GM13977 (cell line): ENCODE results near the gene CD8A.
"Not testable (repeated sequence)": the region's sequence is repeated elsewhere in the genome, so short reads cannot be mapped to it uniquely, and the experiment has no call there.

Experiments used
- DNase-seq: peaks from one replicate; pipeline ENCODE4 v3.0.0; 2012; ENCODE audit warnings: low spot score
- in situ Hi-C: fragments of 300-500 bp; cut with MboI; formaldehyde crosslinking; loops from one replicate; pipeline ENCODE4 v1.12.0; 2022; ENCODE audit warnings: low sequenced_read_pairs, low pct_unique_long_range_greater_than_20kb, mixed read lengths, inconsistent platforms; ENCODE audit not compliant: unreplicated experiment
- TF ChIP-seq, protein P1 (sequence below): IDR thresholded peaks from 2 replicates; pipeline ENCODE4 v1.5.1; 2012; ENCODE audit warnings: mild to moderate bottlenecking, control low read depth; ENCODE audit not compliant: insufficient read depth; ENCODE audit errors: extremely low read depth, missing control alignments

Gene CD8A

DNA sequence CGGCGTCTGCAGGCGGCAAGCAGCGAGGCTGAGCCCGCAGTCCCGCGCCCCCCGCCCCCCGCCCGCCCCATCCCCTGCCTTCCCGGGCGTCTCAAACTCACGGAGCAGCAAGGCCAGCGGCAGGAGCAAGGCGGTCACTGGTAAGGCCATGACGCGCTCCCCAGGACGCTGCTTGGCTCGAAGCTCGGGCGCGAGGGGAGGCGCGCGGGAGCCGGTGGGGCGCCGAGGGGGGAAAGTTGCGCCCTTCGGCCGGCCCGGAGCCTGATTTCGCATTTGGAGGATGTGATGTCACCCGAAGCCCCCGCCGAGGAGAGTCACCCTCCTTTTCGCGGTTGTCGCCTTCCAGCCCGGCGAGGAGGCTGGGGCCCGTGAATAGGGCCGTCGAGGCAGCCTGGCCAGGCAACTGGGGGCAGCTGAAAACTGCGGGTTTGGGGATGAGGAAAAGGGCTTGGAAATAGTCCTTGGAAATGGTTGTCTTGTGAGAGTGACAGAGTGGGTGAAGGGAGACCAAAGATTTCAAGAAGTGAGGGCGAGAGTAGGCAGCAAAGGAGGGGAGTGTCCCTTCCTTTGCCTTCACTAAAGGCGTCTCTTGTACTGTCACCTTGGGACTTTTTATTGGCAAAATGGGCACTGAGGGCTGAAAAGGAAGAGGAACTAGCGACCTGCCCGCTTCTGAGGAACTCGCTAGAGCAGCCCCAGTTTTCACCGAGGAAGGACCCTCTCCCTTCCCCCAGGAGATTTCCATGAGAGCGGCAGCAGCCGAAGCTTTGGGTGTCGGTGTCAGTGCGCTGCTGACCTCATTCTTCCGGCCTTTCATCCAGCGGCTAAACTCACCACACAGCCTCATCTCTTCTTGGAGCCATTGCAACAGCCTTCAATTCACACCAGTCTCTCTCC lies at the start of gene CD8A:
Gene CD8A, minus strand, starts transcription at position 238 of the 897 bp plus-strand sequence. Its CDS starts 88 bp downstream, at position 150.
- peak; percentile 62 for DNase-seq
- TF ChIP-seq, protein P1, sequence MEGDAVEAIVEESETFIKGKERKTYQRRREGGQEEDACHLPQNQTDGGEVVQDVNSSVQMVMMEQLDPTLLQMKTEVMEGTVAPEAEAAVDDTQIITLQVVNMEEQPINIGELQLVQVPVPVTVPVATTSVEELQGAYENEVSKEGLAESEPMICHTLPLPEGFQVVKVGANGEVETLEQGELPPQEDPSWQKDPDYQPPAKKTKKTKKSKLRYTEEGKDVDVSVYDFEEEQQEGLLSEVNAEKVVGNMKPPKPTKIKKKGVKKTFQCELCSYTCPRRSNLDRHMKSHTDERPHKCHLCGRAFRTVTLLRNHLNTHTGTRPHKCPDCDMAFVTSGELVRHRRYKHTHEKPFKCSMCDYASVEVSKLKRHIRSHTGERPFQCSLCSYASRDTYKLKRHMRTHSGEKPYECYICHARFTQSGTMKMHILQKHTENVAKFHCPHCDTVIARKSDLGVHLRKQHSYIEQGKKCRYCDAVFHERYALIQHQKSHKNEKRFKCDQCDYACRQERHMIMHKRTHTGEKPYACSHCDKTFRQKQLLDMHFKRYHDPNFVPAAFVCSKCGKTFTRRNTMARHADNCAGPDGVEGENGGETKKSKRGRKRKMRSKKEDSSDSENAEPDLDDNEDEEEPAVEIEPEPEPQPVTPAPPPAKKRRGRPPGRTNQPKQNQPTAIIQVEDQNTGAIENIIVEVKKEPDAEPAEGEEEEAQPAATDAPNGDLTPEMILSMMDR: no peak
- in situ Hi-C loops: no loop called here

DNA sequence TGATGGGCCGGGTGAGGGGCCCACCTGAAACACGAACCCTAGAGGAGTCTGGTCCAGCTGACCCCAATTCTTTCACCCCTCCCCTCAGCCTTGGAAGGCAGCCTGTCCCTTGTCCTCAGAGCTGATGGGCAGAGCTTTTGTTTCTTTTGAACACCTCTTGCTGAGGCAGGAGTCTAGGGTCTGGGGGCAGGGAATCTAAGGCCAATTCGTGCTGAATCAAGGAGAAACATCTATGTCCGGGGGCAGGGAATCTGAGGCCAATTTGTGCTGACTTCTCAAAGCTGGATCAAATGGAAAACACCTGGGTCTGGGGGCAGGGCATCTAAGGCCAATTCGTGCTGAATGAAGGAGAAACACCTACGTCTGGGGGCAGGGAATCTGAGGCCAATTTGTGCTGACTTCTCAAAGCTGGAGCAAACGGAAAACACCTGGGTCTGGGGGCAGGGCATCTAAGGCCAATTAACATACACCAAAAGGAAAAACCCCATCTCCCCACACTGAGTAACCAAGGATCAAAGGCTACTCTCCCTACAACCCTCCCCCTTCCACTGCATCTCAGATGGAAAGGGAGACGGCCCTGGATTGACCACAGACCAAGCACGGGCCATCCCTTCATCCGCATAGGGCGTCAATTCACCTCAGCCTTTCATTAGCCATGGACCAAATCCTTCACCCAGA lies 49.3 kb upstream of the CD8A start:
- in situ Hi-C loops, DNase-seq: not testable (repeated sequence)

DNA sequence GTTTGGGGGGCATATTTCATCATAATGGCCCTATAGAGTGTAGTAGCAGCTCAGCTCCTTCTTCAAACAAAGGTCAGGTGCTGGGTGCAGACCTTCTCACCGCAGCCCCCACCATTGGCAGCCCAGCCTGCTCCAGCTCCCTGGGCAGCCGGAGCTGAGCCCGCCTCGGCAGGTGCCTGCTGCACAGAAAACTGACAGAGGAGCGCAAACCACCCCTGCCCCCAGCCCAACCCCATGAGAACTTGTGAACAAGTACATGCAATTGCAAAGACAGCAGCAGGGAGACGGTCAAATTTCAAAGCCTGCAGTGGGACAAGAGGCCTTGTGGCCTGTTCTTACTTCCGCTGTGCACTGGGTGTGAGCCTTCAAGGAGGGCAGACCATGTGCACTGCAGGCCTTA lies 48.7 kb upstream of the CD8A start:
- in situ Hi-C loops: not testable (repeated sequence)

GRCh38 chr2:86837714-86838113 lies 47.0 kb upstream of the CD8A start:
- in situ Hi-C loops, DNase-seq: not testable (repeated sequence)

More for the DNA sequence above, 48.7 kb upstream of the CD8A start:
- DNase-seq: not testable (repeated sequence)

- DNase-seq, in situ Hi-C loops: not testable (repeated sequence)
Measured at GRCh38 chr2:86836915-86837695, 46.4 kb upstream of the CD8A start.

- DNase-seq, in situ Hi-C loops: not testable (repeated sequence)
Measured at GRCh38 chr2:86835548-86835889, 44.8 kb upstream of the CD8A start.

DNA sequence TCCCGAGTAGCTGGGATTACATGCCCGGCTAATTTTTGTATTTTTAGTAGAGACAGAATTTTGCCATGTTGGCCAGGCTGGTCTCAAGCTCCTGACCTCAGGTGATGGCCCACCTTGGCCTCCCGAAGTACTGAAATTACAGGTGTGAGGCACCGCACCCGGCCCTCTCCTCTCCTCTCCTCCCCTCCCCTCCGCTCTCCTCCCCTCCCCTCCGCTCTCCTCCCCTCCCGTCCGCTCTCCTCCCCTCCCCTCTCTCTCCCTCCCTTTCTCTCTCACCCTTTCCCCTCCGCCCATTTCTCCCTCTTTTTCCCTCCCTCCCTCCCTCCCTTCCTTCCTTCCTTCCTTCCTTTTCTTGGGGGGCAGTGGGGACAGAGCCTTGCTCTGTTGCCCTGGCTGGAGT lies 42.6 kb upstream of the CD8A start:
- DNase-seq: no peak
- in situ Hi-C loops: no loop called here
- TF ChIP-seq, protein P1: no peak

GRCh38 chr2:86832334-86833096 lies 41.8 kb upstream of the CD8A start:
- TF ChIP-seq, protein P1: no peak
- in situ Hi-C loops: no loop called here
- no peak for DNase-seq
